Thoracic aorta (tissue), 2 donors: ENCODE measurements around the gene TIPARP. TPM values are rescaled to one million over a fixed set of nuclear protein-coding genes. Genes with fewer than 3 reads are reported as not detected.

Experiments
- ATAC-seq: fragments of 150-250 bp; one replicate; pipeline ENCODE4 v1.8.0; 2017; ENCODE audit warnings: low read depth; ENCODE audit not compliant: insufficient number of reproducible peaks, low FRiP score
- DNase-seq: peaks from one replicate; pipeline ENCODE4 v3.0.0-alpha.2; 2020; ENCODE audit warnings: low spot score
- H3K27ac ChIP-seq, 2 donors: fragments of 200-600 bp; sonication (generic); 1 replicate in 1 of 2; 2 replicates in 1 of 2; pipeline ENCODE4 v1.5.1; 2016; ENCODE audit warnings: mild to moderate bottlenecking in 2 of 2, moderate library complexity in 2 of 2
- H3K27me3 ChIP-seq: fragments of 200-600 bp; sonication (generic); replicated peaks from 2 replicates; pipeline ENCODE4 v1.6.0; 2016; ENCODE audit warnings: mild to moderate bottlenecking; ENCODE audit not compliant: insufficient read depth
- H3K36me3 ChIP-seq: fragments of 200-600 bp; sonication (generic); one replicate; pipeline ENCODE4 v1.5.1; 2016
- H3K4me1 ChIP-seq, 2 donors: fragments of 200-600 bp; sonication (generic); 1 replicate in 1 of 2; 2 replicates in 1 of 2; pipeline versions ENCODE4 v1.5.1 to v1.6.0; 2016; ENCODE audit warnings: low read depth in 2 of 2, mild to moderate bottlenecking in 1 of 2; ENCODE audit not compliant: control insufficient read depth in 1 of 2
- H3K4me3 ChIP-seq: fragments of 200-600 bp; sonication (generic); 2 replicates; pipeline ENCODE4 v1.5.1; 2016; ENCODE audit warnings: mild to moderate bottlenecking
- H3K9me3 ChIP-seq: fragments of 200-600 bp; sonication (generic); 2 replicates; pipeline ENCODE4 v1.5.1; 2016
- CTCF ChIP-seq: fragments of 200-600 bp; sonication (generic); IDR thresholded peaks from one replicate; pipeline ENCODE4 v1.5.1; 2019; ENCODE audit warnings: antibody characterized with exemption
- total RNA-seq, 2 donors: library from RNA; depleted of rRNA; stranded (reverse); fragments of >200 nt; gene quantifications; one replicate each; pipeline versions ENCODE4 v1.1.0 to v1.2.3, GENCODE V29; 2016

Gene TIPARP
- total RNA-seq, 2 donors from 2014 or later, result 19.8 to 77.2 TPM

- Histone ChIP-seq H3K27ac (no peak overlapping the region), H3K4me1 (peaks cover 50 to 89% of the 10 kb centered on the region in 2 donors), H3K27me3 (no peaks in the 10 kb centered on the region), H3K36me3 (peaks cover 10% of the 10 kb centered on the region), H3K4me3 (no peak overlapping the region), H3K9me3 (no peaks in the 10 kb centered on the region)
- DNase-seq, result no peak
- no peak for ATAC-seq
- no peak for TF ChIP-seq CTCF
Observed at GRCh38 chr3:156680243-156680914, 6.0 kb downstream of the TIPARP start.

GRCh38 chr3:156681002-156681401 is 6.6 kb downstream of the TIPARP start:
- H3K4me3 ChIP-seq, result no peak overlapping the region
- no peak for TF ChIP-seq CTCF
- DNase-seq, result no peak
- peaks cover 10% of the 10 kb centered on the region for H3K36me3 ChIP-seq
- no peak overlapping the region for H3K27ac ChIP-seq
- peaks cover 55 to 95% of the 10 kb centered on the region in 2 donors for H3K4me1 ChIP-seq
- H3K27me3 ChIP-seq, result no peaks in the 10 kb centered on the region
- H3K9me3 ChIP-seq, result no peaks in the 10 kb centered on the region
- ATAC-seq, result peak; percentile 19

GRCh38 chr3:156682501-156682900 is 8.1 kb downstream of the TIPARP start:
- H3K27ac ChIP-seq, result no peak overlapping the region
- peaks cover 10% of the 10 kb centered on the region for H3K36me3 ChIP-seq
- H3K27me3 ChIP-seq, result no peaks in the 10 kb centered on the region
- peaks cover 56 to 94% of the 10 kb centered on the region in 2 donors for H3K4me1 ChIP-seq
- H3K4me3 ChIP-seq, result no peak overlapping the region
- no peak for TF ChIP-seq CTCF
- DNase-seq (no peak), ATAC-seq (no peak)
- H3K9me3 ChIP-seq, result no peaks in the 10 kb centered on the region

GRCh38 chr3:156682963-156683362 is 8.6 kb downstream of the TIPARP start:
- DNase-seq, result no peak
- H3K4me3 ChIP-seq, result no peak overlapping the region
- peaks cover 56 to 94% of the 10 kb centered on the region in 2 donors for H3K4me1 ChIP-seq
- ATAC-seq, result no peak
- no peak for TF ChIP-seq CTCF
- H3K36me3 ChIP-seq, result peaks cover 10% of the 10 kb centered on the region
- H3K27me3 ChIP-seq, result no peaks in the 10 kb centered on the region
- no peak overlapping the region for H3K27ac ChIP-seq
- H3K9me3 ChIP-seq, result no peaks in the 10 kb centered on the region

GRCh38 chr3:156685198-156685597 is 10.8 kb downstream of the TIPARP start:
- H3K27me3 ChIP-seq, result no peaks in the 10 kb centered on the region
- no peak for TF ChIP-seq CTCF
- DNase-seq, result no peak
- no peaks in the 10 kb centered on the region for H3K9me3 ChIP-seq
- H3K36me3 ChIP-seq, result no peaks in the 10 kb centered on the region
- H3K27ac ChIP-seq, result no peak overlapping the region
- H3K4me3 ChIP-seq, result no peak overlapping the region
- peaks cover 54 to 92% of the 10 kb centered on the region in 2 donors for H3K4me1 ChIP-seq
- ATAC-seq, result no peak
